Measurements from ENCODE around the gene NR4A1. TPM values are rescaled to one million over a fixed set of nuclear protein-coding genes. Genes with fewer than 3 reads are reported as not detected.

The NR4A1 gene
- polyA plus RNA-seq, 1 of the 3 experiments (the other 2 are of a cell fraction), result 120 TPM

DNA sequence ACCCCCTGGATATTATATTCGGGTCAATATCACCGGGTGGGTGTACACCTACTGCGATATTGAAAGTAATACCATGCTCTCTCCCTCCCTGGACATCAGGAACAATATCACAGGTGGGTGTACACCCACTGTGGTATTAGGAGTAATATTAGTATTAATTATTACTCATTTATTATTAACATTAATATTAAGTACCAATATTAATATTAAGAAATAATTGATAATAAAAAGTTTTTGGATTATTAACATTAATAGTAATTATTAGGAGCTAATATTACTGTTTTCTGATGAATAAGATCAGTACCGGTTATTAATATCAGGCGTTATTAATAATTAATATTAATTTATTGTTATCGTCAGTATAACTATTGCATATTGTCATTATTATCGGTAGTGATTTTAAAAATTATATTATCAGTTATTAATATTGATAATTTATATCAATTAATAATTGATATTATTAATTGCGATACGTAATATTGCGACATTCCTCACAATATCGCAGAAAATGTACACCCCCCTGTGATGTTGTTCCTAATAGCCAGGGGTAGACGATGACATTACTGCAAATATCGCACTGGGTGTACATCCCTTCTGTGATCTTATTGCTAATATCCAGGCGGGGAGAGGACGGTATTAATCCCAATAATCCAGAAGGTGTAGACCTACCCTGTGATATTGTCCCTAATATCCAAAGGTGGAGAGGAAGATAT lies 45.2 kb downstream of the NR4A1 start:
- Histone ChIP-seq H3K4me1 (ENCODE audit: control insufficient read depth in 1 of 2, insufficient read depth in 2 of 2, low read depth in 1 of 2, low read length in 1 of 2) (no peaks in the 10 kb centered on the region; a peak in 1 of 4 replicates), H3K4me2 (no peak overlapping the region), H3K36me3 (replicated peaks in 1 of 2; ENCODE audit: control insufficient read depth in 1 of 2, insufficient read depth in 2 of 2, low read length in 1 of 2) (no peaks in the 10 kb centered on the region), H3K9me3 (no peaks in the 10 kb centered on the region), H3F3A (replicated peaks; ENCODE audit: insufficient read depth) (no peaks in the 10 kb centered on the region), H3K79me2 (ENCODE audit: insufficient read depth) (no peaks in the 10 kb centered on the region), H4K20me1 (ENCODE audit: insufficient read depth) (no peaks in the 10 kb centered on the region), H3K27ac (ENCODE audit: low read depth in 2 of 2, low read length in 1 of 2) (no peak overlapping the region), H2AFZ (ENCODE audit: low read depth) (no peak overlapping the region), H3K4me3 (ENCODE audit: low read depth in 2 of 2, low read length in 1 of 2) (no peak overlapping the region), H3K27me3 (ENCODE audit: insufficient read depth) (peaks cover 26% of the 10 kb centered on the region), H3K9ac (no peak overlapping the region), H3K9me2 (no peaks in the 10 kb centered on the region)
- POLR2A ChIA-PET, result no interaction called here
- DNase-seq, result no peak
- CTCF ChIA-PET, result no interaction called here
- WGBS (ENCODE audit: low lambda C conversion rate), result 57% methylated on average over 15 of the region's 15 CpGs
- TF ChIP-seq FOSL2 (IDR thresholded peaks at IDR 0.05; ENCODE audit: borderline replicate concordance, low read depth), result no peak
- TF ChIP-seq, protein P1, sequence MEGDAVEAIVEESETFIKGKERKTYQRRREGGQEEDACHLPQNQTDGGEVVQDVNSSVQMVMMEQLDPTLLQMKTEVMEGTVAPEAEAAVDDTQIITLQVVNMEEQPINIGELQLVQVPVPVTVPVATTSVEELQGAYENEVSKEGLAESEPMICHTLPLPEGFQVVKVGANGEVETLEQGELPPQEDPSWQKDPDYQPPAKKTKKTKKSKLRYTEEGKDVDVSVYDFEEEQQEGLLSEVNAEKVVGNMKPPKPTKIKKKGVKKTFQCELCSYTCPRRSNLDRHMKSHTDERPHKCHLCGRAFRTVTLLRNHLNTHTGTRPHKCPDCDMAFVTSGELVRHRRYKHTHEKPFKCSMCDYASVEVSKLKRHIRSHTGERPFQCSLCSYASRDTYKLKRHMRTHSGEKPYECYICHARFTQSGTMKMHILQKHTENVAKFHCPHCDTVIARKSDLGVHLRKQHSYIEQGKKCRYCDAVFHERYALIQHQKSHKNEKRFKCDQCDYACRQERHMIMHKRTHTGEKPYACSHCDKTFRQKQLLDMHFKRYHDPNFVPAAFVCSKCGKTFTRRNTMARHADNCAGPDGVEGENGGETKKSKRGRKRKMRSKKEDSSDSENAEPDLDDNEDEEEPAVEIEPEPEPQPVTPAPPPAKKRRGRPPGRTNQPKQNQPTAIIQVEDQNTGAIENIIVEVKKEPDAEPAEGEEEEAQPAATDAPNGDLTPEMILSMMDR (IDR thresholded peaks at IDR 0.05), result no peak
- TF ChIP-seq NRF1 (IDR thresholded peaks at IDR 0.05; ENCODE audit: low read depth, low read length), result no peak
- TF ChIP-seq NFIC (IDR thresholded peaks at IDR 0.05; ENCODE audit: borderline replicate concordance), result no peak
- TF ChIP-seq SIN3A (IDR thresholded peaks at IDR 0.05; ENCODE audit: borderline replicate concordance, low read depth, low read length), result no peak
- no peak for TF ChIP-seq EZH2phosphoT487 (IDR thresholded peaks at IDR 0.05; ENCODE audit: borderline replicate concordance, low read depth)
- TF ChIP-seq MEF2A (IDR thresholded peaks at IDR 0.05; ENCODE audit: borderline replicate concordance, low read depth), result no peak
- no peak for TF ChIP-seq GATA2 (CRISPR knock-in tag; IDR thresholded peaks at IDR 0.05)
- TF ChIP-seq PBX3 (IDR thresholded peaks at IDR 0.05), result no peak

GRCh38 chr12:52097045-52097666 lies 45.9 kb downstream of the NR4A1 start:
- no peaks in the 10 kb centered on the region for H3K79me2 ChIP-seq (ENCODE audit: insufficient read depth)
- H3K9me3 ChIP-seq, result no peaks in the 10 kb centered on the region
- no peak overlapping the region for H3K9ac ChIP-seq
- H4K20me1 ChIP-seq (ENCODE audit: insufficient read depth), result no peaks in the 10 kb centered on the region
- 56% methylated on average over 21 of the region's 21 CpGs for WGBS (ENCODE audit: low lambda C conversion rate)
- H2AFZ ChIP-seq (ENCODE audit: low read depth), result no peak overlapping the region
- peak; percentile 7 for DNase-seq
- no peak overlapping the region for H3K27ac ChIP-seq (ENCODE audit: low read depth in 2 of 2, low read length in 1 of 2)
- no peaks in the 10 kb centered on the region; a peak in 1 of 4 replicates for H3K4me1 ChIP-seq (ENCODE audit: control insufficient read depth in 1 of 2, insufficient read depth in 2 of 2, low read depth in 1 of 2, low read length in 1 of 2)
- no peaks in the 10 kb centered on the region for H3K36me3 ChIP-seq (replicated peaks in 1 of 2; ENCODE audit: control insufficient read depth in 1 of 2, insufficient read depth in 2 of 2, low read length in 1 of 2)
- no peaks in the 10 kb centered on the region for H3K9me2 ChIP-seq
- no peak overlapping the region for H3K4me3 ChIP-seq (ENCODE audit: low read depth in 2 of 2, low read length in 1 of 2)
- no peak overlapping the region for H3K4me2 ChIP-seq
- no peaks in the 10 kb centered on the region for H3F3A ChIP-seq (replicated peaks; ENCODE audit: insufficient read depth)
- CTCF ChIA-PET, result no interaction called here
- peaks cover 20% of the 10 kb centered on the region for H3K27me3 ChIP-seq (ENCODE audit: insufficient read depth)
- POLR2A ChIA-PET, result no interaction called here
- TF ChIP-seq NFIC (IDR thresholded peaks at IDR 0.05; ENCODE audit: borderline replicate concordance) (no peak), RFX5 (IDR thresholded peaks at IDR 0.05; ENCODE audit: low read length) (no peak), CHD2 (IDR thresholded peaks at IDR 0.05; ENCODE audit: low read length, partially characterized antibody) (no peak), SMC3 (IDR thresholded peaks at IDR 0.05; ENCODE audit: low read depth, low read length) (no peak), FOSL2 (IDR thresholded peaks at IDR 0.05; ENCODE audit: borderline replicate concordance, low read depth) (no peak), POLR2AphosphoS5 (IDR thresholded peaks at IDR 0.05; ENCODE audit: low read depth, low read length) (no peak), TAF1 (IDR thresholded peaks at IDR 0.05; ENCODE audit: borderline replicate concordance, low read depth, low read length) (no peak), GATA2 (CRISPR knock-in tag; IDR thresholded peaks at IDR 0.05) (no peak), EZH2phosphoT487 (IDR thresholded peaks at IDR 0.05; ENCODE audit: borderline replicate concordance, low read depth) (no peak), RXRA (IDR thresholded peaks at IDR 0.05; ENCODE audit: borderline replicate concordance, low read depth) (no peak), PBX3 (IDR thresholded peaks at IDR 0.05) (no peak), GABPA (IDR thresholded peaks at IDR 0.05; ENCODE audit: low read depth) (no peak), SIN3A (IDR thresholded peaks at IDR 0.05; ENCODE audit: borderline replicate concordance, low read depth, low read length) (no peak)
- TF ChIP-seq, protein P2, sequence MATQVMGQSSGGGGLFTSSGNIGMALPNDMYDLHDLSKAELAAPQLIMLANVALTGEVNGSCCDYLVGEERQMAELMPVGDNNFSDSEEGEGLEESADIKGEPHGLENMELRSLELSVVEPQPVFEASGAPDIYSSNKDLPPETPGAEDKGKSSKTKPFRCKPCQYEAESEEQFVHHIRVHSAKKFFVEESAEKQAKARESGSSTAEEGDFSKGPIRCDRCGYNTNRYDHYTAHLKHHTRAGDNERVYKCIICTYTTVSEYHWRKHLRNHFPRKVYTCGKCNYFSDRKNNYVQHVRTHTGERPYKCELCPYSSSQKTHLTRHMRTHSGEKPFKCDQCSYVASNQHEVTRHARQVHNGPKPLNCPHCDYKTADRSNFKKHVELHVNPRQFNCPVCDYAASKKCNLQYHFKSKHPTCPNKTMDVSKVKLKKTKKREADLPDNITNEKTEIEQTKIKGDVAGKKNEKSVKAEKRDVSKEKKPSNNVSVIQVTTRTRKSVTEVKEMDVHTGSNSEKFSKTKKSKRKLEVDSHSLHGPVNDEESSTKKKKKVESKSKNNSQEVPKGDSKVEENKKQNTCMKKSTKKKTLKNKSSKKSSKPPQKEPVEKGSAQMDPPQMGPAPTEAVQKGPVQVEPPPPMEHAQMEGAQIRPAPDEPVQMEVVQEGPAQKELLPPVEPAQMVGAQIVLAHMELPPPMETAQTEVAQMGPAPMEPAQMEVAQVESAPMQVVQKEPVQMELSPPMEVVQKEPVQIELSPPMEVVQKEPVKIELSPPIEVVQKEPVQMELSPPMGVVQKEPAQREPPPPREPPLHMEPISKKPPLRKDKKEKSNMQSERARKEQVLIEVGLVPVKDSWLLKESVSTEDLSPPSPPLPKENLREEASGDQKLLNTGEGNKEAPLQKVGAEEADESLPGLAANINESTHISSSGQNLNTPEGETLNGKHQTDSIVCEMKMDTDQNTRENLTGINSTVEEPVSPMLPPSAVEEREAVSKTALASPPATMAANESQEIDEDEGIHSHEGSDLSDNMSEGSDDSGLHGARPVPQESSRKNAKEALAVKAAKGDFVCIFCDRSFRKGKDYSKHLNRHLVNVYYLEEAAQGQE (IDR thresholded peaks at IDR 0.05; ENCODE audit: low read depth, low read length), result no peak

All from SK-N-SH (cell line).